ENCODE results near the gene DIPK1C. TPM values are rescaled to one million over a fixed set of nuclear protein-coding genes. Genes with fewer than 3 reads are reported as not detected.

The DIPK1C gene
- total and polyA plus RNA-seq, 2 experiments from 2014 or later: 0.07 TPM; not detected in 1

DNA sequence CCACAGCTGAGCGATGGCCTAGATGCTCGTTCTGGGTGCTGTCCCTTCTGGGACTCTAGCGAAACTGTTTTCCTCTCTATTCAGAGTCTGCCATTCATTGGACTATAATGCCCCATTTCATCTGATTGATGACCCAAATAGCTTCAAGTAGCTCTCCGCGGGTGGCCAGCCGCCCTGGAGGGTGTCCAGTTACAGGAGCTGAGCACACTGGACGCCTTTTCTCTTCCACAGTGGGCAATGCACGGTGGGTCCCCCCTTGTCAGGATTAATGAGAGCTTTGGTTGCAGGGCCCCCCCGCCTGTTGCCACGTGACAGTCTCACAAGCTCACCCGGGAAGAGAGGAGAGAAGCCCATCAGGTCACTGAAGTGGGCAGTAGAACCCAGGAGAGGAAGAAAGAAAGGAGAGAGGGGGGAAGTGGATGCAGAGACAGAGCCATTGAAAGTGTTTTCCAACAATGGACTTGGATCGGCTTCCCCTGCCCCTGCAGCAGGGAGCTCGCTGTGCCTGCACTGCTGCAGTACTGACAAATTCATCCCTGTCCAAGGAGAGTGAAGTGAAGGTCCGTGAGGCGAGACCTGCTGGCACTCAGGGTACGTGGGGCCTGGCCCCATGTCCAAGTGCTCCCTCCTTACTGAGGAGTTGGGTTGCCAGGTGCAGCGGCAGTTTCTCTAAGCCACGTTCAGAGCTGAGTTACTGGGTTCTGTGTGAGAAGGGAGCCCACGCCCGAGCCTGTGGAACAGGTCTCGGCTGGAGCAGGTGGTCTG, 44.8 kb downstream of the DIPK1C start:
- Histone ChIP-seq H3F3A (replicated peaks; ENCODE audit: low read depth) (no peaks in the 10 kb centered on the region), H3K4me1 (ENCODE audit: insufficient read depth) (no peaks in the 10 kb centered on the region), H3K36me3 (ENCODE audit: insufficient read depth) (no peaks in the 10 kb centered on the region), H3K4me2 (peak overlapping the region; percentile 26; the same call in 1 of the 2 replicates), H4K20me1 (replicated peaks; ENCODE audit: insufficient read depth) (no peaks in the 10 kb centered on the region), H2AFZ (peak overlapping the region; percentile 74; the same call in 1 of the 2 replicates), H3K27ac (ENCODE audit: low read depth) (no peak overlapping the region), H3K4me3 (no peak overlapping the region), H3K79me2 (replicated peaks; ENCODE audit: insufficient read depth) (no peaks in the 10 kb centered on the region), H3K27me3 (ENCODE audit: insufficient read depth) (no peaks in the 10 kb centered on the region), H3K9me2 (ENCODE audit: insufficient read depth) (no peaks in the 10 kb centered on the region)
- ATAC-seq (peak; percentile 28), DNase-seq (ENCODE audit: low spot score) (peak; percentile 26)
- Mint-ChIP-seq H3K36me3 (ENCODE audit: low read depth) (no peaks in the 10 kb centered on the region), H3K27ac (no peak overlapping the region), H3K27me3 (ENCODE audit: insufficient read depth, low read depth, poor library complexity) (peaks cover 6% of the 10 kb centered on the region), H3K4me1 (peaks cover 8% of the 10 kb centered on the region), H3K9me3 (no peaks in the 10 kb centered on the region), H3K4me3 (no peak overlapping the region)
- TF ChIP-seq CTCF (conservative IDR thresholded peaks at IDR 0.05; ENCODE audit: low read depth in 2 of 2) (no peak), EZH2 (IDR thresholded peaks at IDR 0.05; ENCODE audit: low read depth, unreplicated experiment) (no peak), EZH2phosphoT487 (IDR thresholded peaks at IDR 0.05; ENCODE audit: unreplicated experiment) (no peak), NANOG (IDR thresholded peaks at IDR 0.05; ENCODE audit: borderline replicate concordance) (no peak), STAT1 (IDR thresholded peaks at IDR 0.05; ENCODE audit: unreplicated experiment) (no peak), ZNF331 (CRISPR knock-in tag; IDR thresholded peaks at IDR 0.05; ENCODE audit: low read depth) (no peak), ZNF114 (CRISPR knock-in tag; IDR thresholded peaks at IDR 0.05) (no peak), JUNB (IDR thresholded peaks at IDR 0.05; ENCODE audit: unreplicated experiment) (no peak), CREB1 (CRISPR knock-in tag; IDR thresholded peaks at IDR 0.05; ENCODE audit: low read depth) (no peak)
- TF ChIP-seq, protein P1, sequence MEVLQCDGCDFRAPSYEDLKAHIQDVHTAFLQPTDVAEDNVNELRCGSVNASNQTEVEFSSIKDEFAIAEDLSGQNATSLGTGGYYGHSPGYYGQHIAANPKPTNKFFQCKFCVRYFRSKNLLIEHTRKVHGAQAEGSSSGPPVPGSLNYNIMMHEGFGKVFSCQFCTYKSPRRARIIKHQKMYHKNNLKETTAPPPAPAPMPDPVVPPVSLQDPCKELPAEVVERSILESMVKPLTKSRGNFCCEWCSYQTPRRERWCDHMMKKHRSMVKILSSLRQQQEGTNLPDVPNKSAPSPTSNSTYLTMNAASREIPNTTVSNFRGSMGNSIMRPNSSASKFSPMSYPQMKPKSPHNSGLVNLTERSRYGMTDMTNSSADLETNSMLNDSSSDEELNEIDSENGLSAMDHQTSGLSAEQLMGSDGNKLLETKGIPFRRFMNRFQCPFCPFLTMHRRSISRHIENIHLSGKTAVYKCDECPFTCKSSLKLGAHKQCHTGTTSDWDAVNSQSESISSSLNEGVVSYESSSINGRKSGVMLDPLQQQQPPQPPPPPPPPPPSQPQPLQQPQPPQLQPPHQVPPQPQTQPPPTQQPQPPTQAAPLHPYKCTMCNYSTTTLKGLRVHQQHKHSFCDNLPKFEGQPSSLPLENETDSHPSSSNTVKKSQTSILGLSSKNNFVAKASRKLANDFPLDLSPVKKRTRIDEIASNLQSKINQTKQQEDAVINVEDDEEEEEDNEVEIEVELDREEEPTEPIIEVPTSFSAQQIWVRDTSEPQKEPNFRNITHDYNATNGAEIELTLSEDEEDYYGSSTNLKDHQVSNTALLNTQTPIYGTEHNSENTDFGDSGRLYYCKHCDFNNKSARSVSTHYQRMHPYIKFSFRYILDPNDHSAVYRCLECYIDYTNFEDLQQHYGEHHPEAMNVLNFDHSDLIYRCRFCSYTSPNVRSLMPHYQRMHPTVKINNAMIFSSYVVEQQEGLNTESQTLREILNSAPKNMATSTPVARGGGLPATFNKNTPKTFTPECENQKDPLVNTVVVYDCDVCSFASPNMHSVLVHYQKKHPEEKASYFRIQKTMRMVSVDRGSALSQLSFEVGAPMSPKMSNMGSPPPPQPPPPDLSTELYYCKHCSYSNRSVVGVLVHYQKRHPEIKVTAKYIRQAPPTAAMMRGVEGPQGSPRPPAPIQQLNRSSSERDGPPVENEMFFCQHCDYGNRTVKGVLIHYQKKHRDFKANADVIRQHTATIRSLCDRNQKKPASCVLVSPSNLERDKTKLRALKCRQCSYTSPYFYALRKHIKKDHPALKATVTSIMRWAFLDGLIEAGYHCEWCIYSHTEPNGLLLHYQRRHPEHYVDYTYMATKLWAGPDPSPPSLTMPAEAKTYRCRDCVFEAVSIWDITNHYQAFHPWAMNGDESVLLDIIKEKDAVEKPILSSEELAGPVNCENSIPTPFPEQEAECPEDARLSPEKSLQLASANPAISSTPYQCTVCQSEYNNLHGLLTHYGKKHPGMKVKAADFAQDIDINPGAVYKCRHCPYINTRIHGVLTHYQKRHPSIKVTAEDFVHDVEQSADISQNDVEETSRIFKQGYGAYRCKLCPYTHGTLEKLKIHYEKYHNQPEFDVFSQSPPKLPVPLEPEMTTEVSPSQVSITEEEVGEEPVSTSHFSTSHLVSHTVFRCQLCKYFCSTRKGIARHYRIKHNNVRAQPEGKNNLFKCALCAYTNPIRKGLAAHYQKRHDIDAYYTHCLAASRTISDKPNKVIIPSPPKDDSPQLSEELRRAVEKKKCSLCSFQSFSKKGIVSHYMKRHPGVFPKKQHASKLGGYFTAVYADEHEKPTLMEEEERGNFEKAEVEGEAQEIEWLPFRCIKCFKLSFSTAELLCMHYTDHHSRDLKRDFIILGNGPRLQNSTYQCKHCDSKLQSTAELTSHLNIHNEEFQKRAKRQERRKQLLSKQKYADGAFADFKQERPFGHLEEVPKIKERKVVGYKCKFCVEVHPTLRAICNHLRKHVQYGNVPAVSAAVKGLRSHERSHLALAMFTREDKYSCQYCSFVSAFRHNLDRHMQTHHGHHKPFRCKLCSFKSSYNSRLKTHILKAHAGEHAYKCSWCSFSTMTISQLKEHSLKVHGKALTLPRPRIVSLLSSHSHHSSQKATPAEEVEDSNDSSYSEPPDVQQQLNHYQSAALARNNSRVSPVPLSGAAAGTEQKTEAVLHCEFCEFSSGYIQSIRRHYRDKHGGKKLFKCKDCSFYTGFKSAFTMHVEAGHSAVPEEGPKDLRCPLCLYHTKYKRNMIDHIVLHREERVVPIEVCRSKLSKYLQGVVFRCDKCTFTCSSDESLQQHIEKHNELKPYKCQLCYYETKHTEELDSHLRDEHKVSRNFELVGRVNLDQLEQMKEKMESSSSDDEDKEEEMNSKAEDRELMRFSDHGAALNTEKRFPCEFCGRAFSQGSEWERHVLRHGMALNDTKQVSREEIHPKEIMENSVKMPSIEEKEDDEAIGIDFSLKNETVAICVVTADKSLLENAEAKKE (CRISPR knock-in tag; IDR thresholded peaks at IDR 0.05): no peak
- TF ChIP-seq, protein P2, sequence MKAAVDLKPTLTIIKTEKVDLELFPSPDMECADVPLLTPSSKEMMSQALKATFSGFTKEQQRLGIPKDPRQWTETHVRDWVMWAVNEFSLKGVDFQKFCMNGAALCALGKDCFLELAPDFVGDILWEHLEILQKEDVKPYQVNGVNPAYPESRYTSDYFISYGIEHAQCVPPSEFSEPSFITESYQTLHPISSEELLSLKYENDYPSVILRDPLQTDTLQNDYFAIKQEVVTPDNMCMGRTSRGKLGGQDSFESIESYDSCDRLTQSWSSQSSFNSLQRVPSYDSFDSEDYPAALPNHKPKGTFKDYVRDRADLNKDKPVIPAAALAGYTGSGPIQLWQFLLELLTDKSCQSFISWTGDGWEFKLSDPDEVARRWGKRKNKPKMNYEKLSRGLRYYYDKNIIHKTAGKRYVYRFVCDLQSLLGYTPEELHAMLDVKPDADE (IDR thresholded peaks at IDR 0.05): no peak
